Esophagus muscularis mucosa (tissue), 3 donors: Measurements from ENCODE around the gene SLC2A8.

Source experiments
- POLR2A ChIP-seq: fragments of 450-650 bp; IDR thresholded peaks from one replicate; pipeline ENCODE4 v1.6.1; 2017; ENCODE audit warnings: antibody characterized with exemption, moderate library complexity, mild to moderate bottlenecking, low read depth
- TF ChIP-seq, protein P1 (sequence below), 3 experiments: fragments of 200-600 bp in 2 of 3; fragments of 450-650 bp in 1 of 3; sonication (generic) in 2 of 3; IDR thresholded peaks; one replicate each; pipeline ENCODE4 v1.5.1; 2017 to 2019; ENCODE audit warnings: antibody characterized with exemption in 3 of 3, mild to moderate bottlenecking in 2 of 3, moderate library complexity in 1 of 3

DNA sequence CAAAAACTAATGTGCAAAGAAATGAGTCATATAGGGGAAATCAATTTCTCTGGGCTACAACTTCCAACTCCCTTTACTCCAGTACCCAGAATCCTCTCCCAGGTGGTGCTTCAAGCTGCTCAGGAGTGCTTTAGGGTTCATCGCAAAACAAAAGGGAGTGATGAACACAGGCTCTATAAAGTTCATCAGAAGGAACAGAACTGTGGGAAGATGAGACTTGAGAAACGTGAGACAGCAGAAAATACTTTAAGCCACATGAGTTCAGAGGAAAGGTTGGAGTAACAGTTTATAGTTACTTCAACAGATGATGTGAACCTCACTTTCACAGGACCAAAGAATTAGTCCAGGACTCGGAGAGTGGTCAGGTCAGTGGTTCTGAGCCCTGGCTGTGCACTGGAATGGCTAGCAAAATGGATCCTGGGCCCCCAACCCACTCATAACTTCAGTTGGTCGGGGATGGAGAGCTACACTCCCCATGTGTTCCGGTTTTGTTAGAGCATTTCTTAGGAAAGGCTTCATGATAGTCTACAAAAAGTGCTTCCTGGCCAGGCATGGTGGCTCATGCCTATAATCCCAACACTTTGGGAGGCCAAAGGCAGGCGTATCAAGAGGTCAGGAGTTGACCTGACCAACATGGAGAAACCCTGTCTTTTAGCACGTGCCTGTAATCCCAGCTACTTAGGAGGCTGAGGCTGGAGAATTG, 49.9 kb downstream of the SLC2A8 start:
- no peak for TF ChIP-seq POLR2A
- TF ChIP-seq, protein P1, sequence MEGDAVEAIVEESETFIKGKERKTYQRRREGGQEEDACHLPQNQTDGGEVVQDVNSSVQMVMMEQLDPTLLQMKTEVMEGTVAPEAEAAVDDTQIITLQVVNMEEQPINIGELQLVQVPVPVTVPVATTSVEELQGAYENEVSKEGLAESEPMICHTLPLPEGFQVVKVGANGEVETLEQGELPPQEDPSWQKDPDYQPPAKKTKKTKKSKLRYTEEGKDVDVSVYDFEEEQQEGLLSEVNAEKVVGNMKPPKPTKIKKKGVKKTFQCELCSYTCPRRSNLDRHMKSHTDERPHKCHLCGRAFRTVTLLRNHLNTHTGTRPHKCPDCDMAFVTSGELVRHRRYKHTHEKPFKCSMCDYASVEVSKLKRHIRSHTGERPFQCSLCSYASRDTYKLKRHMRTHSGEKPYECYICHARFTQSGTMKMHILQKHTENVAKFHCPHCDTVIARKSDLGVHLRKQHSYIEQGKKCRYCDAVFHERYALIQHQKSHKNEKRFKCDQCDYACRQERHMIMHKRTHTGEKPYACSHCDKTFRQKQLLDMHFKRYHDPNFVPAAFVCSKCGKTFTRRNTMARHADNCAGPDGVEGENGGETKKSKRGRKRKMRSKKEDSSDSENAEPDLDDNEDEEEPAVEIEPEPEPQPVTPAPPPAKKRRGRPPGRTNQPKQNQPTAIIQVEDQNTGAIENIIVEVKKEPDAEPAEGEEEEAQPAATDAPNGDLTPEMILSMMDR (IDR thresholded peaks at IDR 0.05), result no peak
